ENCODE data around the gene NRDE2.

Gene NRDE2

GRCh38 chr14:90331497-90332270 is at the start of gene NRDE2:
Gene NRDE2, minus strand, starts transcription at chr14:90331941. Its CDS starts 37 bp downstream, at chr14:90331904.
- DNase-seq: peak; percentile 92 to 99

GRCh38 chr14:90381011-90381786 is 49.5 kb upstream of the NRDE2 start:
- DNase-seq: peak; percentile 89 to 91

- no peak for DNase-seq
These were observed 47.4 kb upstream of the NRDE2 start for GRCh38 chr14:90379106-90379505.

GRCh38 chr14:90378249-90378648 is 46.5 kb upstream of the NRDE2 start:
- no peak for DNase-seq

GRCh38 chr14:90375934-90376333 is 44.2 kb upstream of the NRDE2 start:
- DNase-seq: peak; percentile 42 to 65

DNA sequence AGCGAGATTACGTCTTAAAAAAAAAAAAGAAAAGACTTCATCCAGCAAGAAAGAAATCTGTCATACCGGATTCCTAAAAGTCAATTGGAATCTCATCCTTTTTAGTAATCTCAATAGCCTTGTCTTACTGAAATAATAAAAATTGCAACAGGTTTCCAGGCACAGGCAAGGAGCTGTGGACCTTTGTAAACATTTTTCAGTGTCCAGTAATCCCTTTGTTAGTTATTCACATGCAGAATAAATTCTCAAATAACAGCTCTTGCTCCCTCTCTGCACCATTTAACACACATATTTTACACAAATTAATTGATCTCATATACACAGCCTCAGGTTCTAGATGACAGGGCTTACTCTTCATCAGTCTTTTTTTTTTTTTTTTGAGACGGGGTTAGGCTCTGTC is 43.1 kb upstream of the NRDE2 start:
- no peak for DNase-seq

- DNase-seq: no peak
These were observed 42.1 kb upstream of the NRDE2 start for GRCh38 chr14:90373887-90374286.

DNA sequence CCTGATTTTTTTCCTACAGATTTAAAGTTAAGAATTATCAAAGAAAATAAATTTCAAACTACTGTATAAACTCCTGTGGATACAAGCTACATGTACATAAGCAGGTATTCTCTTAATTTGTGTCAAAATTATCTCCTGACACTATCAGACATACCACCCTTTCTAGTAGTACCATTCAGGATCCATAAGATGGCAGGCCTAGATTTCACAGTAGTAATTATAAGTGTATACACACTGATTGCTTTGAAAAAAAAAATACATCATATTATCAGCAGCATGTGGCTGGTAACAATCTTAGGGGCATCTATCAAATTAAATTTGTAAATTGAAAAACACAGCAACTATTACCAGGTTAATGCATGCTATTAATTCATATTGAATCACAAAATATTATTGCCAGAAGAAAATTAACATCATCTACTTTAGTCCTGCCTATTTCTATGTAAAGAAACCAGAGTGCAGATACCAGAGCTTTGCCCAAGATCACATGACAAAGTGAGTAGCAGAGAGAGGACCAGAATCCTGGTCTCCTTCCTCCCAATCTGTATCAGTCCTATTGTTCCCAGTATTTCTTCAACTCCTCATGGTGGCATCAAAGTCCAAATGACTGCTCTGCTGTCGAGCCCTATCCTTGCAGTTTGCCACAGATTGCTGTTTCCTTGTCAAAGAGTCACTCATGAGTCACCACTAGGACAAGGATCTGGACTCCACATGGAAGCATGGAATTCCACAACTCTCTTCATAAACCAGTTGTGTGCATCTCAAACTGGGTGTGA is 37.4 kb upstream of the NRDE2 start:
- DNase-seq: peak in 1 of 2 experiments; percentile 8

DNA sequence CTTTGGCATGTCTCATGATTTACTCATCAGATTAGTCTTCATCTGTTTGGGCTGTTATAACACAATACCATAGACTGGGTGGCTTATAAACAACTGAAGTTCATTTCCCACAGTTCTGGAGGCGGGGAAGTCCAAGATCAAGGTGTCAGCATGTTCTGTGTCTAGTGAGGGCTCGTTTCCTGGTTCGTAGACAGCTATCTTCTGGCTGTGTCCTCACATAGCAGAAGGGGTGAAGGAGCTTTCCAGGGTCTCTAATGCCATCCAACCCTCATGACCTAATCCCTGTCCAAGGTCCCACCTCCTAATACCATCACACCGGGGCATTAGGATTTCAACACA is 30.8 kb upstream of the NRDE2 start:
- no peak for DNase-seq

DNA sequence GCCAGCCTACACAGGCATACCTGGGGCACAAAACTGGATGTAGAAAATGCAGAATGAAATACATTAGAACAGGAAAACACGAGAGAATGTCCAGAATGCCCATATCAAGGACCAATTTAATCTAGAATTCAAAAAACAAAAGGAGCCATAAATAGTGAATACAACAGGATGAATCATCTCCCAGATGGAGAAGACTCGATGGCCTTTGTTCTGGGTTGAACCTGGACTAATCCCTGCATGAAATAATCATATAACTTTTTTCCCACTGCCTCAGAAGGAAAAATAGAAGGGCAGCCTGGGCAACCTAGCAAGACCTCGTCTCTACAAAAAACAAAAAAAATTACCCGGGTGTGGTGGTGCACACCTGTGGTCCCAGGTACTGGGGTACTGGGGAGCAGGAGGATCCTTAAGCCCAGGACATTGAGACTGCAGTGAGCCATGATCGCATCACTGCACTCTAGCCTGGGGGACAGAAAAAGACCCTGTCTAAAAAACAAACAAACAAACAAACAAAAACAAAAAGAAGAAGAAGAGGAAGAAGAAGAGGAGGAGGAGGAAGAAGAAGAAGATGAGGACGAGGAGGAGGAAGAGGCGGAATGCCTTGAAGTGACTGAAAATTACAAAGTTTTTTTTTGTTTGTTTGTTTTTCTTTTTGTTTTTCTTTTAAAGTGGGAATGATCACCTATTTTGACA is 30.3 kb upstream of the NRDE2 start:
- no peak for DNase-seq

DNA sequence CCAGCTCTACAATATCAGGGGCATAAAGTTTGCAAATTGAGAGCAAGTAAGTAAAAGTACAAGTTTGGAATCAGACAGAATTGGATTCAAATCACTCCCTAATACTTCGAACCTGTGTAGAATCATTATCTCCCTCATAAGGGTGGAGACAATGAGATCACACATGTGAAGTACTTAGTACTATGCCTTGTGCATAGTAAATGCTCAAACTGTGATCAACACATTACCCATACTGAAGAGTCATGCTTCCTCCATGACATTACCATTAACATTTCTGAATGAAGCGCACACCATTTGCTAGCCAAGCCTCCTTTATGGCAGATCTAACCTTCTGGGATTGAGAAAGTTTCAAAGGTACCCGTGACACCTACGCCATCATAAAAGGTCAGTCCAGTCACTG is 26.6 kb upstream of the NRDE2 start:
- DNase-seq: no peak

GRCh38 chr14:90356925-90357324 is 25.2 kb upstream of the NRDE2 start:
- no peak for DNase-seq

- no peak for DNase-seq
These were observed 24.1 kb upstream of the NRDE2 start for GRCh38 chr14:90355540-90356518.

DNA sequence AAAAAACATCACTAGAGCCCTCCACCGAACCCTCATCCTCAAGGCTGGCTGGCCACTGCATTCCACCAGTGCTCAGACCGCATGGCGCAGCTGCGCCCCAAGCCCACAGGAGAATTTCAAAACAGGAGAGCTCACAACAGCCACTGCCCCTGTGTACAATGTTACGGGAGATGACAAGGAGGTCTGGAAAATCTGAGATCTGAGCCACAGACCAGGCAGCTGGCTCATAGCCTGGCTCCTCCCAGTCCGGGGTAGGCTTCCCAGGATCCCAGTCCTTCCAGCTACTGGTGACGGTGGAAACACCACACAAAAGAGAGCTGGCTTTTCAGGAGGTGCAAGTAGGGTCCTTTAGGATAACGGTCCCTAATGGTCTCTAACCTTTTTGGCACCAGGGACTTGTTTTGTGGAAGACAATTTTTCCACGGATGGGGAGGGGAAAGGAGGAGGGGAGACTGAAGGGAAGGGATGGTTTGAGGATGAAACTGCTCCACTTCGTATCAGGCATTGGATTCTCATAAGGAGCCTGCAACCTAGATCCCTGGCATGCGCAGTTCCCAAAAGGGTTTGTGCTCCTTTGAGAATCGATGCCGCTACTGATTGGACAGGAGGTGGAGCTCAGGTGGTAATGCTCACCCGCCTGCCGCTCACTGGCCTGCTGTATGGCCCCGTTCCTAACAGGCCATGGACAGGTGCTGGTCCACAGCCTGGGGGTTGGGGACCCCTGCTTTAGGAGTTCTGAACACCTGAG is 23.0 kb upstream of the NRDE2 start:
- no peak for DNase-seq

- no peak for DNase-seq
These were observed 18.0 kb upstream of the NRDE2 start for GRCh38 chr14:90349739-90350138.

GRCh38 chr14:90348270-90348669 is 16.5 kb upstream of the NRDE2 start:
- DNase-seq: no peak

- no peak for DNase-seq
These were observed 13.5 kb upstream of the NRDE2 start for GRCh38 chr14:90345239-90345557.

DNA sequence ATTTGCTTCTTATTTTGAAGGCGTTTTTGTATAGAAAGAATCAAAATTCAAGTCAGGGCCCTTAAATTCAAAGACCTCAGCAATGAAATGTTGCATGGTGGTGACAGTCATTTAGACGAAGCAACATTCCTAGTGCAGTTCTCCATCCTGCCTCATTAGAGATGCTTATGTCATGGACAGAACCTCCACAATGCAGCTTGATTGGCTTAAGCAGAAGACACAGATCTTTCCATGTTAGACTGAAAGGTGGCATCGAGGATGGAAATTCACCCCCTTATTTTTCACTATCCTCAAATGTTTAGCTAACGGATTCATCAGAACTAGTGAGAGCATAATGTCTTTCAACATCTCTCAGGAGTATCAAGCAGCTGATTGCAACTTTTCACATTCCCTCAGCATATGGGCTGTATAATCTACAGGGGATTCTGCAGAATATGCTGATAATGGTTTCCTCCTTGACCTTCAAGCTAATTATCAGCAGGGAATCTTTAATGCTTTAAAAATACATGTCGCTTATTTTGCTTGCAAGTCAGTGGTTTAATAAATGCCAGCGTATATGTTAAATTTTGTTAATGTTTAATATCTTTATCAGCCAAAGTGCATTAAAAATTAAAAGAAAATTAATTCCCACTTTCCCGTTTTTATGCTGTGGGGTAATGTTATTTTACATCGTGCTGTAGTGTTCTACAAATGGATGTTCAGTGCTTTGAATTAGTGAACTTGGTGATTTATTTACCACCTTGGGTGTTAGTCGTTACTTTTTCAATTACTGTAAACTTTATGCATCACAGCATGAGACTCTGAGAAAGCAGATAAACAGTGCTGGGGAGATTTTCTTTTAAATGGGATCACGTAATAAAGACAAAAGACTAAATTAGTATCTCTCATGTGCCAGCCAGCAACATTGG is 12.8 kb upstream of the NRDE2 start:
- DNase-seq: no peak

GRCh38 chr14:90342327-90342726 is 10.6 kb upstream of the NRDE2 start:
- DNase-seq: no peak

DNA sequence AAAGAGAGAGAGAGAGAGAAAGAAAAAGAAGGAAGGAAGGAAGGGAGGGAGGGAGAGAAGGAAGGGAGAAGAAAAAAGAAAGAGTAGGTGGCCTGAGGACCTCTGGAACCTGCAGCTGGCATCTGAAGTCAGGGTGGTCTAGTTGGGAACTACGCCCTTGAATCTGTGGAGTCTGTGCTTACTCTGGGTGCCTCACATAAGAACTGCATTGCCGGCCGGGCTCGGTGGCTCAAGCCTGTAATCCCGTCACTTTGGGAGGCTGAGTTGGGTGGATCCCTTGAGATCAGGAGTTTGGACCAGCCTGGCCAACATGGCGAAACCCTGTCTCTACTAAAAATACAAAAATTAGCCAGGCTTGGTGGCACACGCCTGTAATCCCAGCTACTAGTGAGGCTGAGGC is 10.0 kb upstream of the NRDE2 start:
- DNase-seq: no peak

Measured in NCI-H526 (cell line).